HepG2 (cell line): ENCODE results near the gene SCAMP3. TPM values are rescaled to one million over a fixed set of nuclear protein-coding genes. Genes with fewer than 3 reads are reported as not detected.

ENCODE experiments used
- DNMT3B ChIP-seq: conservative IDR thresholded peaks from 2 replicates; pipeline ENCODE4 v1.6.1; 2016; ENCODE audit warnings: missing biosample characterization, control low read depth
- ETV6 ChIP-seq: sonication (generic); formaldehyde crosslinking; conservative IDR thresholded peaks from 2 replicates; pipeline ENCODE4 v1.4.0; 2020; ENCODE audit warnings: missing genetic modification reagents
- KLF13 ChIP-seq: sonication (generic); formaldehyde crosslinking; IDR thresholded peaks from 2 replicates; pipeline ENCODE4 v1.4.0; 2020; ENCODE audit warnings: mild to moderate bottlenecking, missing genetic modification reagents
- MAFF ChIP-seq: IDR thresholded peaks from 2 replicates; pipeline ENCODE4 v1.6.1; 2011; ENCODE audit warnings: low read depth, low read length, improper control_type of control experiment
- MIER2 ChIP-seq: IDR thresholded peaks from 2 replicates; pipeline ENCODE4 v1.6.1; 2016; ENCODE audit warnings: missing biosample characterization, missing genetic modification reagents
- MTA1 ChIP-seq: sonication (generic); formaldehyde crosslinking; IDR thresholded peaks from 2 replicates; pipeline ENCODE4 v1.4.0; 2020; ENCODE audit warnings: missing genetic modification reagents, mild to moderate bottlenecking, borderline replicate concordance
- MXI1 ChIP-seq: IDR thresholded peaks from 3 replicates; pipeline ENCODE4 v1.6.1; 2012; ENCODE audit warnings: low read depth, low read length, inconsistent platforms, borderline replicate concordance
- RAD21 ChIP-seq: fragments of 450-650 bp; formaldehyde crosslinking; IDR thresholded peaks from 2 replicates; pipeline ENCODE4 v1.5.0; 2020; ENCODE audit warnings: mild to moderate bottlenecking
- RAD51 ChIP-seq: fragments of 450-650 bp; IDR thresholded peaks from 2 replicates; pipeline ENCODE4 v1.6.1; 2016; ENCODE audit warnings: borderline replicate concordance
- SNRNP70 ChIP-seq: fragments of 200-400 bp; formaldehyde crosslinking; IDR thresholded peaks from 2 replicates; pipeline ENCODE4 v1.6.1; 2017; ENCODE audit warnings: mild to moderate bottlenecking, low read depth, low read length, moderate library complexity
- STAG1 ChIP-seq: sonication (generic); formaldehyde crosslinking; IDR thresholded peaks from 2 replicates; pipeline ENCODE4 v1.4.0; 2020; ENCODE audit warnings: missing genetic modification reagents
- polyA plus RNA-seq, 8 experiments: library from polyadenylated mRNA; depleted of rRNA in 3 of 8; stranded (reverse) in 7 of 8; unstranded in 1 of 8; fragments of >200 nt; fragmentation: Illumina TruSeq in 4 of 8; extraction: Trizol in 4 of 8; gene quantifications; 2 replicates each; pipeline versions ENCODE4 v1.2.1 to v1.2.3, GENCODE V29; 2011 to 2016; ENCODE audit warnings: low read depth in 4 of 8, missing spikeins in 1 of 8, mixed read lengths in 1 of 8; ENCODE audit not compliant: insufficient read depth in 1 of 8
- total RNA-seq, 5 experiments: library from RNA; depleted of rRNA; stranded (reverse); fragments of >200 nt; fragmentation: Illumina TruSeq; extraction: Trizol; gene quantifications; 2 replicates each; pipeline ENCODE4 v1.2.3, GENCODE V29; 2016; ENCODE audit warnings: low read depth in 1 of 5
- TF ChIP-seq, protein P1 (sequence below): sonication (generic); formaldehyde crosslinking; IDR thresholded peaks from 2 replicates; pipeline ENCODE4 v1.8.1; 2023; ENCODE audit warnings: mild to moderate bottlenecking, missing genetic modification reagents
- TF ChIP-seq, protein P2 (sequence below): sonication (generic); formaldehyde crosslinking; IDR thresholded peaks from 2 replicates; pipeline ENCODE4 v1.5.1; 2020; ENCODE audit warnings: missing genetic modification reagents, mild to moderate bottlenecking, borderline replicate concordance
- TF ChIP-seq, protein P3 (sequence below): fragments of 450-650 bp; IDR thresholded peaks from 2 replicates; pipeline ENCODE4 v1.6.1; 2017
- TF ChIP-seq, protein P4 (sequence below): sonication (generic); formaldehyde crosslinking; IDR thresholded peaks from 2 replicates; pipeline ENCODE4 v1.4.0; 2020; ENCODE audit warnings: mild to moderate bottlenecking, low read depth, missing genetic modification reagents
- TF ChIP-seq, protein P5 (sequence below): sonication (generic); formaldehyde crosslinking; IDR thresholded peaks from 2 replicates; pipeline ENCODE4 v1.5.1; 2020; ENCODE audit warnings: mild to moderate bottlenecking, missing genetic modification reagents, moderate library complexity
- TF ChIP-seq, protein P6 (sequence below): fragments of 450-650 bp; IDR thresholded peaks from 2 replicates; pipeline ENCODE4 v1.6.1; 2017; ENCODE audit warnings: mild to moderate bottlenecking

The SCAMP3 gene
- total and polyA plus RNA-seq, 2 of the 13 experiments (the other 11 are each of a cell fraction or from before 2014, with no cell fraction given): 46.8 to 83.3 TPM

DNA sequence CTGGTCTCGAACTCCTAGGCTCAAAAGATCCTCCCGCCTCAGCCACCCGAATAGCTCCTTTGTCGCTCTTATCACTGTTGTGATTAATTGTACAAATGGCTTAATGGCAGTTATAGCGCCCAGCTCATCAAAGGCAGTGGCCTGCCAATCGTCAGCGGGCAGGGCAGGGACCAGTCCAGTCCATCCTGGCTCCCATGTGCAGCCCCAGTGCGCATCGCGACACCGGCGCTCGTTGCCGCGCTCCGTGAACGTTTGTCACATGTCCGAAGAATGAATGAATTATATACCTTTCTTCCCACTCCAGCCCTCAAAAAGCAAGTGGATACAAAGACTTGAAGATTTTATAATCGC is 35.3 kb downstream of the SCAMP3 start (continued):
- TF ChIP-seq, protein P1, sequence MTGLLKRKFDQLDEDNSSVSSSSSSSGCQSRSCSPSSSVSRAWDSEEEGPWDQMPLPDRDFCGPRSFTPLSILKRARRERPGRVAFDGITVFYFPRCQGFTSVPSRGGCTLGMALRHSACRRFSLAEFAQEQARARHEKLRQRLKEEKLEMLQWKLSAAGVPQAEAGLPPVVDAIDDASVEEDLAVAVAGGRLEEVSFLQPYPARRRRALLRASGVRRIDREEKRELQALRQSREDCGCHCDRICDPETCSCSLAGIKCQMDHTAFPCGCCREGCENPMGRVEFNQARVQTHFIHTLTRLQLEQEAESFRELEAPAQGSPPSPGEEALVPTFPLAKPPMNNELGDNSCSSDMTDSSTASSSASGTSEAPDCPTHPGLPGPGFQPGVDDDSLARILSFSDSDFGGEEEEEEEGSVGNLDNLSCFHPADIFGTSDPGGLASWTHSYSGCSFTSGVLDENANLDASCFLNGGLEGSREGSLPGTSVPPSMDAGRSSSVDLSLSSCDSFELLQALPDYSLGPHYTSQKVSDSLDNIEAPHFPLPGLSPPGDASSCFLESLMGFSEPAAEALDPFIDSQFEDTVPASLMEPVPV (CRISPR knock-in tag): peak; percentile 15; the same call in 1 of the 2 replicates
- TF ChIP-seq KLF13 (CRISPR knock-in tag) (no peak), MAFF (no peak), MXI1 (no peak), ETV6 (CRISPR knock-in tag) (no peak), MIER2 (CRISPR knock-in tag) (no peak), DNMT3B (no peak), RAD21 (no peak), STAG1 (CRISPR knock-in tag) (no peak), RAD51 (no peak), MTA1 (CRISPR knock-in tag) (no peak), SNRNP70 (no peak)
- TF ChIP-seq, protein P2, sequence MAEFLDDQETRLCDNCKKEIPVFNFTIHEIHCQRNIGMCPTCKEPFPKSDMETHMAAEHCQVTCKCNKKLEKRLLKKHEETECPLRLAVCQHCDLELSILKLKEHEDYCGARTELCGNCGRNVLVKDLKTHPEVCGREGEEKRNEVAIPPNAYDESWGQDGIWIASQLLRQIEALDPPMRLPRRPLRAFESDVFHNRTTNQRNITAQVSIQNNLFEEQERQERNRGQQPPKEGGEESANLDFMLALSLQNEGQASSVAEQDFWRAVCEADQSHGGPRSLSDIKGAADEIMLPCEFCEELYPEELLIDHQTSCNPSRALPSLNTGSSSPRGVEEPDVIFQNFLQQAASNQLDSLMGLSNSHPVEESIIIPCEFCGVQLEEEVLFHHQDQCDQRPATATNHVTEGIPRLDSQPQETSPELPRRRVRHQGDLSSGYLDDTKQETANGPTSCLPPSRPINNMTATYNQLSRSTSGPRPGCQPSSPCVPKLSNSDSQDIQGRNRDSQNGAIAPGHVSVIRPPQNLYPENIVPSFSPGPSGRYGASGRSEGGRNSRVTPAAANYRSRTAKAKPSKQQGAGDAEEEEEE (CRISPR knock-in tag): no peak
- TF ChIP-seq, protein P3, sequence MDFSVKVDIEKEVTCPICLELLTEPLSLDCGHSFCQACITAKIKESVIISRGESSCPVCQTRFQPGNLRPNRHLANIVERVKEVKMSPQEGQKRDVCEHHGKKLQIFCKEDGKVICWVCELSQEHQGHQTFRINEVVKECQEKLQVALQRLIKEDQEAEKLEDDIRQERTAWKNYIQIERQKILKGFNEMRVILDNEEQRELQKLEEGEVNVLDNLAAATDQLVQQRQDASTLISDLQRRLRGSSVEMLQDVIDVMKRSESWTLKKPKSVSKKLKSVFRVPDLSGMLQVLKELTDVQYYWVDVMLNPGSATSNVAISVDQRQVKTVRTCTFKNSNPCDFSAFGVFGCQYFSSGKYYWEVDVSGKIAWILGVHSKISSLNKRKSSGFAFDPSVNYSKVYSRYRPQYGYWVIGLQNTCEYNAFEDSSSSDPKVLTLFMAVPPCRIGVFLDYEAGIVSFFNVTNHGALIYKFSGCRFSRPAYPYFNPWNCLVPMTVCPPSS: no peak
- TF ChIP-seq, protein P4, sequence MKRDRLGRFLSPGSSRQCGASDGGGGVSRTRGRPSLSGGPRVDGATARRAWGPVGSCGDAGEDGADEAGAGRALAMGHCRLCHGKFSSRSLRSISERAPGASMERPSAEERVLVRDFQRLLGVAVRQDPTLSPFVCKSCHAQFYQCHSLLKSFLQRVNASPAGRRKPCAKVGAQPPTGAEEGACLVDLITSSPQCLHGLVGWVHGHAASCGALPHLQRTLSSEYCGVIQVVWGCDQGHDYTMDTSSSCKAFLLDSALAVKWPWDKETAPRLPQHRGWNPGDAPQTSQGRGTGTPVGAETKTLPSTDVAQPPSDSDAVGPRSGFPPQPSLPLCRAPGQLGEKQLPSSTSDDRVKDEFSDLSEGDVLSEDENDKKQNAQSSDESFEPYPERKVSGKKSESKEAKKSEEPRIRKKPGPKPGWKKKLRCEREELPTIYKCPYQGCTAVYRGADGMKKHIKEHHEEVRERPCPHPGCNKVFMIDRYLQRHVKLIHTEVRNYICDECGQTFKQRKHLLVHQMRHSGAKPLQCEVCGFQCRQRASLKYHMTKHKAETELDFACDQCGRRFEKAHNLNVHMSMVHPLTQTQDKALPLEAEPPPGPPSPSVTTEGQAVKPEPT (CRISPR knock-in tag): no peak
- TF ChIP-seq, protein P5, sequence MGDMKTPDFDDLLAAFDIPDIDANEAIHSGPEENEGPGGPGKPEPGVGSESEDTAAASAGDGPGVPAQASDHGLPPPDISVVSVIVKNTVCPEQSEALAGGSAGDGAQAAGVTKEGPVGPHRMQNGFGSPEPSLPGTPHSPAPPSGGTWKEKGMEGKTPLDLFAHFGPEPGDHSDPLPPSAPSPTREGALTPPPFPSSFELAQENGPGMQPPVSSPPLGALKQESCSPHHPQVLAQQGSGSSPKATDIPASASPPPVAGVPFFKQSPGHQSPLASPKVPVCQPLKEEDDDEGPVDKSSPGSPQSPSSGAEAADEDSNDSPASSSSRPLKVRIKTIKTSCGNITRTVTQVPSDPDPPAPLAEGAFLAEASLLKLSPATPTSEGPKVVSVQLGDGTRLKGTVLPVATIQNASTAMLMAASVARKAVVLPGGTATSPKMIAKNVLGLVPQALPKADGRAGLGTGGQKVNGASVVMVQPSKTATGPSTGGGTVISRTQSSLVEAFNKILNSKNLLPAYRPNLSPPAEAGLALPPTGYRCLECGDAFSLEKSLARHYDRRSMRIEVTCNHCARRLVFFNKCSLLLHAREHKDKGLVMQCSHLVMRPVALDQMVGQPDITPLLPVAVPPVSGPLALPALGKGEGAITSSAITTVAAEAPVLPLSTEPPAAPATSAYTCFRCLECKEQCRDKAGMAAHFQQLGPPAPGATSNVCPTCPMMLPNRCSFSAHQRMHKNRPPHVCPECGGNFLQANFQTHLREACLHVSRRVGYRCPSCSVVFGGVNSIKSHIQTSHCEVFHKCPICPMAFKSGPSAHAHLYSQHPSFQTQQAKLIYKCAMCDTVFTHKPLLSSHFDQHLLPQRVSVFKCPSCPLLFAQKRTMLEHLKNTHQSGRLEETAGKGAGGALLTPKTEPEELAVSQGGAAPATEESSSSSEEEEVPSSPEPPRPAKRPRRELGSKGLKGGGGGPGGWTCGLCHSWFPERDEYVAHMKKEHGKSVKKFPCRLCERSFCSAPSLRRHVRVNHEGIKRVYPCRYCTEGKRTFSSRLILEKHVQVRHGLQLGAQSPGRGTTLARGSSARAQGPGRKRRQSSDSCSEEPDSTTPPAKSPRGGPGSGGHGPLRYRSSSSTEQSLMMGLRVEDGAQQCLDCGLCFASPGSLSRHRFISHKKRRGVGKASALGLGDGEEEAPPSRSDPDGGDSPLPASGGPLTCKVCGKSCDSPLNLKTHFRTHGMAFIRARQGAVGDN (CRISPR knock-in tag): peak; percentile 92
- TF ChIP-seq, protein P6, sequence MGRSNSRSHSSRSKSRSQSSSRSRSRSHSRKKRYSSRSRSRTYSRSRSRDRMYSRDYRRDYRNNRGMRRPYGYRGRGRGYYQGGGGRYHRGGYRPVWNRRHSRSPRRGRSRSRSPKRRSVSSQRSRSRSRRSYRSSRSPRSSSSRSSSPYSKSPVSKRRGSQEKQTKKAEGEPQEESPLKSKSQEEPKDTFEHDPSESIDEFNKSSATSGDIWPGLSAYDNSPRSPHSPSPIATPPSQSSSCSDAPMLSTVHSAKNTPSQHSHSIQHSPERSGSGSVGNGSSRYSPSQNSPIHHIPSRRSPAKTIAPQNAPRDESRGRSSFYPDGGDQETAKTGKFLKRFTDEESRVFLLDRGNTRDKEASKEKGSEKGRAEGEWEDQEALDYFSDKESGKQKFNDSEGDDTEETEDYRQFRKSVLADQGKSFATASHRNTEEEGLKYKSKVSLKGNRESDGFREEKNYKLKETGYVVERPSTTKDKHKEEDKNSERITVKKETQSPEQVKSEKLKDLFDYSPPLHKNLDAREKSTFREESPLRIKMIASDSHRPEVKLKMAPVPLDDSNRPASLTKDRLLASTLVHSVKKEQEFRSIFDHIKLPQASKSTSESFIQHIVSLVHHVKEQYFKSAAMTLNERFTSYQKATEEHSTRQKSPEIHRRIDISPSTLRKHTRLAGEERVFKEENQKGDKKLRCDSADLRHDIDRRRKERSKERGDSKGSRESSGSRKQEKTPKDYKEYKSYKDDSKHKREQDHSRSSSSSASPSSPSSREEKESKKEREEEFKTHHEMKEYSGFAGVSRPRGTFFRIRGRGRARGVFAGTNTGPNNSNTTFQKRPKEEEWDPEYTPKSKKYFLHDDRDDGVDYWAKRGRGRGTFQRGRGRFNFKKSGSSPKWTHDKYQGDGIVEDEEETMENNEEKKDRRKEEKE: no peak
